Astrocyte (in vitro differentiated cells and primary cell): Measurements from ENCODE around the gene CPB2. TPM values are rescaled to one million over a fixed set of nuclear protein-coding genes. Genes with fewer than 3 reads are reported as not detected.

Experiments used
- DNase-seq: peaks from one replicate; pipeline ENCODE4 v3.0.0-alpha.2; 2010; ENCODE audit warnings: low read depth
- FAIRE-seq: peaks from 2 replicates; lab custom pipeline; 2011; peaks lifted over from hg19 to GRCh38; lab: Jason Lieb, UNC
- H2AFZ ChIP-seq: 2 replicates; pipeline ENCODE4 v1.6.0; 2012; ENCODE audit warnings: low read depth, low read length, inconsistent platforms
- H3K27ac ChIP-seq: 2 replicates; pipeline ENCODE4 v1.5.1; 2011; ENCODE audit warnings: low read depth, low read length, inconsistent platforms
- H3K27me3 ChIP-seq: 2 replicates; pipeline ENCODE4 v1.6.0; 2011; ENCODE audit warnings: low read length, inconsistent platforms; ENCODE audit not compliant: insufficient read depth
- H3K36me3 ChIP-seq: 2 replicates; pipeline ENCODE4 v1.5.1; 2011; ENCODE audit warnings: low read length, inconsistent platforms; ENCODE audit not compliant: insufficient read depth
- H3K4me1 ChIP-seq: 2 replicates; pipeline ENCODE4 v1.5.1; 2011; ENCODE audit warnings: low read length, inconsistent platforms; ENCODE audit not compliant: insufficient read depth
- H3K4me2 ChIP-seq: 2 replicates; pipeline ENCODE4 v1.6.0; 2012; ENCODE audit warnings: low read length, inconsistent platforms
- H3K4me3 ChIP-seq: 2 replicates; pipeline ENCODE4 v1.5.1; 2011; ENCODE audit warnings: low read depth, mild to moderate bottlenecking, low read length, inconsistent platforms; ENCODE audit not compliant: insufficient read depth
- H3K79me2 ChIP-seq: 2 replicates; pipeline ENCODE4 v1.6.0; 2012; ENCODE audit warnings: mild to moderate bottlenecking, low read length, inconsistent platforms; ENCODE audit not compliant: insufficient read depth
- H3K9ac ChIP-seq: 2 replicates; pipeline ENCODE4 v1.6.0; 2012; ENCODE audit warnings: mild to moderate bottlenecking, low read length, inconsistent platforms
- H3K9me3 ChIP-seq: 2 replicates; pipeline ENCODE4 v1.5.1; 2012; ENCODE audit warnings: low read depth, mild to moderate bottlenecking, low read length, inconsistent platforms; ENCODE audit not compliant: insufficient read depth
- H4K20me1 ChIP-seq: 2 replicates; pipeline ENCODE4 v1.6.0; 2012; ENCODE audit warnings: low read length, inconsistent platforms; ENCODE audit not compliant: insufficient read depth
- H3K27ac Mint-ChIP-seq: one replicate; pipeline ENCODE4 v1.8.0; 2021; ENCODE audit warnings: mild to moderate bottlenecking, mixed read lengths; ENCODE audit not compliant: unreplicated experiment
- H3K27me3 Mint-ChIP-seq: one replicate; pipeline ENCODE4 v1.8.0; 2021; ENCODE audit warnings: low read depth, mixed read lengths; ENCODE audit not compliant: unreplicated experiment
- H3K36me3 Mint-ChIP-seq: one replicate; pipeline ENCODE4 v1.8.0; 2021; ENCODE audit warnings: low read depth, mixed read lengths; ENCODE audit not compliant: unreplicated experiment
- H3K4me1 Mint-ChIP-seq: one replicate; pipeline ENCODE4 v1.8.0; 2021; ENCODE audit warnings: low read depth, mixed read lengths; ENCODE audit not compliant: unreplicated experiment
- H3K4me3 Mint-ChIP-seq: one replicate; pipeline ENCODE4 v1.8.0; 2021; ENCODE audit warnings: mild to moderate bottlenecking, moderate library complexity, mixed read lengths; ENCODE audit not compliant: unreplicated experiment
- H3K9me3 Mint-ChIP-seq: one replicate; pipeline ENCODE4 v1.8.0; 2021; ENCODE audit warnings: mild to moderate bottlenecking, mixed read lengths; ENCODE audit not compliant: unreplicated experiment
- CTCF ChIP-seq: IDR thresholded peaks from 2 replicates; pipeline ENCODE4 v1.5.1; 2011; ENCODE audit warnings: low read depth, mild to moderate bottlenecking, inconsistent platforms, low read length, moderate library complexity; ENCODE audit not compliant: insufficient read depth
- EZH2 ChIP-seq: IDR thresholded peaks from 2 replicates; pipeline ENCODE4 v1.6.1; 2012; ENCODE audit warnings: mild to moderate bottlenecking, low read length, inconsistent platforms; ENCODE audit not compliant: insufficient read depth
- total RNA-seq: library from RNA; stranded (reverse); gene quantifications from 2 replicates; pipeline ENCODE4 v1.2.1, GENCODE V29; 2021

The CPB2 gene
- total RNA-seq, 1 donor from 2014 or later, result not detected

GRCh38 chr13:46086985-46087384 lies 17.8 kb downstream of the CPB2 start:
- no peaks in the 10 kb centered on the region for H3K79me2 ChIP-seq
- Mint-ChIP-seq H3K4me1 (no peaks in the 10 kb centered on the region), H3K36me3 (no peaks in the 10 kb centered on the region), H3K9me3 (no peaks in the 10 kb centered on the region), H3K27me3 (no peaks in the 10 kb centered on the region), H3K27ac (no peak overlapping the region), H3K4me3 (no peak overlapping the region)
- no peaks in the 10 kb centered on the region for H4K20me1 ChIP-seq
- no peak overlapping the region for H3K4me3 ChIP-seq
- no peak overlapping the region for H2AFZ ChIP-seq
- H3K36me3 ChIP-seq, result no peaks in the 10 kb centered on the region
- no peak overlapping the region for H3K4me2 ChIP-seq
- H3K9me3 ChIP-seq, result no peaks in the 10 kb centered on the region
- FAIRE-seq (no peak), DNase-seq (no peak)
- no peaks in the 10 kb centered on the region for H3K4me1 ChIP-seq
- TF ChIP-seq CTCF, result no peak
- TF ChIP-seq EZH2, result no peak
- H3K27ac ChIP-seq, result no peak overlapping the region
- H3K9ac ChIP-seq, result no peak overlapping the region
- H3K27me3 ChIP-seq, result no peaks in the 10 kb centered on the region

- no peak overlapping the region for H3K4me2 ChIP-seq
- Mint-ChIP-seq H3K27ac (no peak overlapping the region), H3K4me1 (no peaks in the 10 kb centered on the region), H3K4me3 (no peak overlapping the region), H3K36me3 (no peaks in the 10 kb centered on the region), H3K27me3 (no peaks in the 10 kb centered on the region), H3K9me3 (no peaks in the 10 kb centered on the region)
- no peak for TF ChIP-seq CTCF
- TF ChIP-seq EZH2, result no peak
- no peaks in the 10 kb centered on the region for H3K27me3 ChIP-seq
- H3K27ac ChIP-seq, result no peak overlapping the region
- H3K36me3 ChIP-seq, result no peaks in the 10 kb centered on the region
- H4K20me1 ChIP-seq, result no peaks in the 10 kb centered on the region
- FAIRE-seq (no peak), DNase-seq (no peak)
- H3K79me2 ChIP-seq, result no peaks in the 10 kb centered on the region
- H3K9me3 ChIP-seq, result no peaks in the 10 kb centered on the region
- H3K4me3 ChIP-seq, result no peak overlapping the region
- H2AFZ ChIP-seq, result no peak overlapping the region
- H3K4me1 ChIP-seq, result no peaks in the 10 kb centered on the region
- no peak overlapping the region for H3K9ac ChIP-seq
Measured at GRCh38 chr13:46086421-46086922, 18.4 kb downstream of the CPB2 start.

GRCh38 chr13:46085737-46086136 lies 19.1 kb downstream of the CPB2 start:
- no peak for DNase-seq
- H3K9me3 Mint-ChIP-seq, result no peaks in the 10 kb centered on the region

More at GRCh38 chr13:46085737-46086136, 19.1 kb downstream of the CPB2 start:
- no peaks in the 10 kb centered on the region for H3K27me3 ChIP-seq
- H3K9me3 ChIP-seq, result no peaks in the 10 kb centered on the region
- Mint-ChIP-seq H3K27ac (no peak overlapping the region), H3K27me3 (no peaks in the 10 kb centered on the region), H3K4me3 (no peak overlapping the region), H3K36me3 (no peaks in the 10 kb centered on the region), H3K4me1 (no peaks in the 10 kb centered on the region)
- no peak overlapping the region for H3K4me2 ChIP-seq
- no peaks in the 10 kb centered on the region for H3K79me2 ChIP-seq
- H3K4me1 ChIP-seq, result no peaks in the 10 kb centered on the region
- no peak overlapping the region for H2AFZ ChIP-seq
- H3K4me3 ChIP-seq, result no peak overlapping the region
- no peak overlapping the region for H3K9ac ChIP-seq
- TF ChIP-seq CTCF (no peak), EZH2 (no peak)
- no peak for FAIRE-seq
- no peaks in the 10 kb centered on the region for H4K20me1 ChIP-seq
- H3K27ac ChIP-seq, result no peak overlapping the region
- H3K36me3 ChIP-seq, result no peaks in the 10 kb centered on the region
